Neural progenitor cell (in vitro differentiated cells): Measurements from ENCODE around the gene OR2T10.

Experiments used
- EZH2 ChIP-seq: fragments of 200-600 bp; sonication (generic); IDR thresholded peaks from 2 replicates; pipeline ENCODE4 v1.6.1; 2017; ENCODE audit warnings: antibody characterized with exemption, mild to moderate bottlenecking, moderate library complexity
- TF ChIP-seq, protein P1 (sequence below): fragments of 200-600 bp; sonication (generic); IDR thresholded peaks from 2 replicates; pipeline ENCODE4 v1.5.1; 2017; ENCODE audit warnings: antibody characterized with exemption, mild to moderate bottlenecking

DNA sequence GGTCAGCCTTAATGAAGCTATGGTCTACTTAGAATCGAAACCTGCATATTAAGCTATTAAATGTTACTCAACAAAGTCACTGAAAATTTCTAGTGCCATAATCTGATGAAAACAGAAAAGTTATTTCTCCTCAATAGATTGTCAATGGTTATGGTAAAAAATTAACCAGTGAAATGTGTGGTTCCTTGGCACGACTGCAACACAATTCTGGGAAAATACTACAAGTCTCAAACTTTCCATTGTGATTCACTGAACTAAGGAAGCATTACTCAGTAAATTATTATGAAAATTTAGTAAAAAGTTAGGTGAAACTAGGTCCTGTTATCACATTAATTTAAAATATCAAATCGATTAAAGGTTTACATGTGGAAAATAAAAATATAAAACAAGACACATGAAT lies 12.8 kb upstream of the OR2T10 start:
- TF ChIP-seq, protein P1, sequence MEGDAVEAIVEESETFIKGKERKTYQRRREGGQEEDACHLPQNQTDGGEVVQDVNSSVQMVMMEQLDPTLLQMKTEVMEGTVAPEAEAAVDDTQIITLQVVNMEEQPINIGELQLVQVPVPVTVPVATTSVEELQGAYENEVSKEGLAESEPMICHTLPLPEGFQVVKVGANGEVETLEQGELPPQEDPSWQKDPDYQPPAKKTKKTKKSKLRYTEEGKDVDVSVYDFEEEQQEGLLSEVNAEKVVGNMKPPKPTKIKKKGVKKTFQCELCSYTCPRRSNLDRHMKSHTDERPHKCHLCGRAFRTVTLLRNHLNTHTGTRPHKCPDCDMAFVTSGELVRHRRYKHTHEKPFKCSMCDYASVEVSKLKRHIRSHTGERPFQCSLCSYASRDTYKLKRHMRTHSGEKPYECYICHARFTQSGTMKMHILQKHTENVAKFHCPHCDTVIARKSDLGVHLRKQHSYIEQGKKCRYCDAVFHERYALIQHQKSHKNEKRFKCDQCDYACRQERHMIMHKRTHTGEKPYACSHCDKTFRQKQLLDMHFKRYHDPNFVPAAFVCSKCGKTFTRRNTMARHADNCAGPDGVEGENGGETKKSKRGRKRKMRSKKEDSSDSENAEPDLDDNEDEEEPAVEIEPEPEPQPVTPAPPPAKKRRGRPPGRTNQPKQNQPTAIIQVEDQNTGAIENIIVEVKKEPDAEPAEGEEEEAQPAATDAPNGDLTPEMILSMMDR = no peak
- TF ChIP-seq EZH2 = no peak
